Adrenal gland (tissue), 12 donors: ENCODE measurements around the gene LBP. TPM values are rescaled to one million over a fixed set of nuclear protein-coding genes. Genes with fewer than 3 reads are reported as not detected.
A peak's percentile ranks its signal among the peaks of the same experiment; 100 is the strongest.
"Not testable (repeated sequence)": the region's sequence is repeated elsewhere in the genome, so short reads cannot be mapped to it uniquely, and the experiment has no call there.

Source experiments
- DNase-seq, 7 donors: peaks; one replicate each; pipeline ENCODE4 v3.0.0-alpha.2; 2019 to 2020
- H3K27ac ChIP-seq, 5 donors: fragments of 200-600 bp; sonication (generic) in 4 of 5; 1 replicate in 3 of 5; 2 replicates in 2 of 5; pipeline versions ENCODE4 v1.5.1 to v1.8.0; 2016 to 2020; ENCODE audit warnings: mild to moderate bottlenecking in 1 of 5
- H3K27me3 ChIP-seq: fragments of 200-600 bp; 2 replicates; pipeline ENCODE4 v1.8.0; 2021
- H3K36me3 ChIP-seq, 2 donors: fragments of 200-600 bp; replicated peaks in 1 of 2; 1 replicate in 1 of 2; 2 replicates in 1 of 2; pipeline versions ENCODE4 v1.5.1 to v1.8.0; 2018 to 2022
- H3K4me1 ChIP-seq, 2 donors: fragments of 200-600 bp; replicated peaks in 1 of 2; 1 replicate in 1 of 2; 2 replicates in 1 of 2; pipeline versions ENCODE4 v1.5.1 to v1.8.0; 2018 to 2021
- H3K4me3 ChIP-seq, 4 donors: fragments of 200-600 bp; sonication (generic) in 3 of 4; one replicate each; pipeline ENCODE4 v1.5.1; 2016 to 2018
- H3K9me3 ChIP-seq, 3 donors: fragments of 200-600 bp; sonication (generic) in 1 of 3; replicated peaks in 1 of 3; 1 replicate in 2 of 3; 2 replicates in 1 of 3; pipeline versions ENCODE4 v1.5.1 to v1.8.0; 2016 to 2021
- CTCF ChIP-seq, 6 experiments: fragments of 450-650 bp in 4 of 6; fragments of 200-600 bp in 2 of 6; sonication (generic) in 1 of 6; IDR thresholded peaks; 1 replicate in 5 of 6; 2 replicates in 1 of 6; pipeline versions ENCODE4 v1.5.1 to v1.8.0; 2016 to 2021; ENCODE audit warnings: antibody characterized with exemption in 6 of 6, mild to moderate bottlenecking in 2 of 6, moderate library complexity in 1 of 6
- POLR2A ChIP-seq, 2 donors: fragments of 450-650 bp; IDR thresholded peaks; one replicate each; pipeline ENCODE4 v1.6.1; 2017; ENCODE audit warnings: antibody characterized with exemption in 2 of 2, mild to moderate bottlenecking in 2 of 2, moderate library complexity in 1 of 2
- WGBS, 4 donors: extraction: QIAGEN DNeasy Blood & Tissue Kit in 2 of 4; methylation state at CpG; one replicate each; pipeline versions ENCODE4 v1.1.5 to v1.1.7; 2013 to 2017; 5-methylcytosine and 5-hydroxymethylcytosine counted together
- intact Hi-C, 2 donors: fragments of 100-400 bp; cut with DNase I; formaldehyde crosslinking; loops; one replicate each; pipeline versions ENCODE4 v1.14.1 to v1.15.0; 2022 to 2023
- polyA plus RNA-seq, 3 donors: library from polyadenylated mRNA; stranded (reverse); fragments of 200-250 nt in 2 of 3; fragments of 350-450 nt in 1 of 3; fragmentation: Illumina TruSeq in 1 of 3; extraction: RNeasy Lipid Tissue Mini Kit (QIAGEN cat#74804) in 1 of 3; gene quantifications; one replicate each; pipeline ENCODE4 v1.2.3, GENCODE V29; 2013 to 2014
- total RNA-seq, 9 donors: library from RNA; depleted of rRNA in 4 of 9; stranded (reverse); fragments of >200 nt in 4 of 9; fragments of 120-200 nt in 1 of 9; fragmentation: NEBNext Ultra II Directional in 1 of 9; extraction: Animal tissue kit (Norgen Biotek cat#: 25700) in 1 of 9; gene quantifications; one replicate each; pipeline versions ENCODE4 v1.1.0 to v1.2.4, GENCODE V29; 2013 to 2023
- donor health status: healthy with polysubstance abuse.
- donor health status: Bipolar disorder and iron deficiency.
- donor health status: DM: yes; HTN: yes; CAD: no.
- donor health status: DM: no; HTN: no; CAD: no.
- donor health status: DM: no; HTN: no; CAD: no.
- donor health status: DM: yes; HTN: yes; CAD: no.

Gene LBP
- total and polyA plus RNA-seq, 12 donors: 0.15 to 2.0 (median 0.41) TPM; not detected in 2

- no peak for DNase-seq
- no peak for TF ChIP-seq POLR2A (IDR thresholded peaks at IDR 0.05)
- TF ChIP-seq CTCF (IDR thresholded peaks at IDR 0.05): no peak
- Histone ChIP-seq H3K36me3 (no peaks in the 10 kb centered on the region), H3K27ac (peak overlapping the region in 1 of 5 donors; percentile 90), H3K4me3 (no peak overlapping the region), H3K27me3 (no peaks in the 10 kb centered on the region), H3K4me1 (no peaks in the 10 kb centered on the region), H3K9me3 (no peaks in the 10 kb centered on the region)
- 42 to 67% (median 58%) methylated on average over 5 of the region's 5 CpGs for WGBS, 4 donors
- intact Hi-C loops: no loop called here
Observed at GRCh38 chr20:38373898-38374297, 27.6 kb downstream of the LBP start.

- H3K4me1 ChIP-seq: no peaks in the 10 kb centered on the region
- no peaks in the 10 kb centered on the region for H3K27me3 ChIP-seq
- WGBS, 4 donors: 82 to 84% (median 84%) methylated on average over 11 of the region's 11 CpGs
- no peaks in the 10 kb centered on the region for H3K36me3 ChIP-seq
- no peak overlapping the region for H3K4me3 ChIP-seq
- H3K27ac ChIP-seq: no peak overlapping the region
- intact Hi-C loops: no loop called here
- no peaks in the 10 kb centered on the region for H3K9me3 ChIP-seq
- TF ChIP-seq POLR2A (IDR thresholded peaks at IDR 0.05): no peak
- no peak for TF ChIP-seq CTCF (IDR thresholded peaks at IDR 0.05)
- no peak for DNase-seq
Observed at GRCh38 chr20:38377039-38377685, 30.9 kb downstream of the LBP start.

GRCh38 chr20:38377838-38378237 is 31.6 kb downstream of the LBP start:
- H3K27ac ChIP-seq: not testable (repeated sequence)

DNA sequence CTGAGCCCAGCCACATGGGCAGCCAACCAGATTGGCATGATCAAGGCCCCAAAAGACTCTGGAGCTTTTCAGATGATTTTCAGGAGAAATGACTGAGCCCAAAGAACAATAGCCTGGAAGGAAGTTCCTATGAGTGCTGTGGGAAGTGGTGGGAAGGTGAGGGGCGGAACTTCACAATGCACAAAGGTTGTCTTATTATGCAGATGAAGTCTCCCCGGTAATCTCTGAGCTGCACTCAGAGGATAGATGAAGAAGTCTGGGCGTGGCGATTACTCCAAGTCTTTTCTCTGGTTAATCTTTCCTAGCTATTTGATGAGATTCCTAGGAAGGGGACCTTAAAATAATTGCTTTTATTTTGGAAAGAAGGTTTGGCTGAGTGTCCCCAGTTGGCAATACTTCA is 36.9 kb downstream of the LBP start:
- Histone ChIP-seq H3K27ac (no peak overlapping the region), H3K36me3 (no peaks in the 10 kb centered on the region), H3K27me3 (no peaks in the 10 kb centered on the region), H3K4me1 (no peaks in the 10 kb centered on the region), H3K9me3 (no peaks in the 10 kb centered on the region), H3K4me3 (no peak overlapping the region)
- DNase-seq: no peak
- TF ChIP-seq POLR2A (IDR thresholded peaks at IDR 0.05) (no peak), CTCF (IDR thresholded peaks at IDR 0.05) (no peak)
- 81 to 92% (median 86%) methylated on average over 4 of the region's 4 CpGs for WGBS, 4 donors
- intact Hi-C loops: no loop called here

More at GRCh38 chr20:38377838-38378237, 31.6 kb downstream of the LBP start:
- WGBS, 4 donors: 76 to 88% methylated on average over 2 to 5 of the region's 5 CpGs; no CpG with 5 or more reads in 2 of the 4 donors
- H3K27me3 ChIP-seq, intact Hi-C loops, H3K4me1 ChIP-seq, H3K4me3 ChIP-seq, DNase-seq, H3K36me3 ChIP-seq, H3K9me3 ChIP-seq: not testable (repeated sequence)

DNA sequence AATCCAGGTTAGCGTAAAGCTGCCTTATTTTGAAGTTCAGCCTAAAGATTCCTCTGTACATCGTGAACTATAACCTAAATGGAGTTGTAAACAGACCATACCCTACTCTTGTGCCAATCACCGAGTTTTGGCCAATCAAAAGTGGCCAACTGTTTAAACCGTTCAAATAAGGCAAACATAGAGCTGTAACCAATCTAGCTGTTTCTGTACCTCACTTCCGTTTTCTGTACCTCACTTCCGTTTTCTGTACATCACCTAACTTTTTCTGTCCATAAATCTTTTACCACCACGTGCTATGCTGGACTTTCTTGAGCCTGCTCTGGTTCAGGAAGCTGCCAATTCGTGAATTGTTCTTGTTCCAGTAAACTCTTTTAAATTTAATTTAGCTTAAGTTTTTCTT is 39.7 kb downstream of the LBP start:
- intact Hi-C loops: no loop called here
- no peaks in the 10 kb centered on the region for H3K4me1 ChIP-seq
- H3K9me3 ChIP-seq: no peaks in the 10 kb centered on the region
- TF ChIP-seq POLR2A (IDR thresholded peaks at IDR 0.05): no peak
- no peak for TF ChIP-seq CTCF (IDR thresholded peaks at IDR 0.05)
- WGBS, 4 donors: 71 to 79% (median 75%) methylated on average over 8 of the region's 8 CpGs
- no peak overlapping the region for H3K27ac ChIP-seq
- no peak overlapping the region for H3K4me3 ChIP-seq
- no peaks in the 10 kb centered on the region for H3K27me3 ChIP-seq
- no peaks in the 10 kb centered on the region for H3K36me3 ChIP-seq
- DNase-seq: no peak
